DOHH2 (cell line): ENCODE results near the gene CSNK2A2.

Experiments
- H3F3A ChIP-seq: fragments of 200-600 bp; sonication (generic), shearing (Covaris generic); 2 replicates; pipeline ENCODE4 v1.6.0; 2016; ENCODE audit warnings: antibody characterized with exemption, mild to moderate bottlenecking; ENCODE audit not compliant: control insufficient read depth, insufficient read depth
- H3K27ac ChIP-seq: fragments of 200-600 bp; sonication (generic); 2 replicates; pipeline ENCODE4 v1.5.1; 2014; ENCODE audit warnings: low read depth, mild to moderate bottlenecking, low read length, moderate library complexity
- H3K27me3 ChIP-seq: fragments of 200-600 bp; sonication (generic); 2 replicates; pipeline ENCODE4 v1.6.1; 2014; ENCODE audit warnings: mild to moderate bottlenecking, low read length, mixed read lengths; ENCODE audit not compliant: control insufficient read depth
- H3K36me3 ChIP-seq: fragments of 200-600 bp; sonication (generic); 2 replicates; pipeline ENCODE4 v1.6.1; 2014; ENCODE audit warnings: mild to moderate bottlenecking, low read length, moderate library complexity, mixed read lengths; ENCODE audit not compliant: control insufficient read depth
- H3K4me1 ChIP-seq: fragments of 200-600 bp; sonication (generic); 2 replicates; pipeline ENCODE4 v1.6.1; 2014; ENCODE audit warnings: mild to moderate bottlenecking, low read length, mixed read lengths; ENCODE audit not compliant: control insufficient read depth
- H3K4me2 ChIP-seq: fragments of 200-600 bp; sonication (generic); 2 replicates; pipeline ENCODE4 v1.6.0; 2014; ENCODE audit warnings: mild to moderate bottlenecking, low read length, moderate library complexity
- H3K4me3 ChIP-seq: fragments of 200-600 bp; sonication (generic); 2 replicates; pipeline ENCODE4 v1.5.1; 2014; ENCODE audit warnings: mild to moderate bottlenecking, low read length, mixed read lengths
- H3K79me2 ChIP-seq: fragments of 200-600 bp; sonication (generic); 2 replicates; pipeline ENCODE4 v1.6.1; 2014; ENCODE audit warnings: mild to moderate bottlenecking, low read length, mixed read lengths; ENCODE audit not compliant: control insufficient read depth
- H3K9me2 ChIP-seq: fragments of 200-600 bp; sonication (generic); replicated peaks from 2 replicates; pipeline ENCODE4 v1.6.1; 2014; ENCODE audit warnings: mild to moderate bottlenecking, low read length, mixed read lengths; ENCODE audit not compliant: control insufficient read depth
- H3K9me3 ChIP-seq: fragments of 200-600 bp; sonication (generic); 2 replicates; pipeline ENCODE4 v1.6.1; 2014; ENCODE audit warnings: antibody characterized with exemption, low read length, mixed read lengths; ENCODE audit not compliant: control insufficient read depth, insufficient read depth
- H4K20me1 ChIP-seq: fragments of 200-600 bp; sonication (generic); 2 replicates; pipeline ENCODE4 v1.6.0; 2014; ENCODE audit warnings: low read depth, mild to moderate bottlenecking, antibody characterized with exemption, low read length, moderate library complexity; ENCODE audit not compliant: control insufficient read depth, insufficient read depth
- EZH2phosphoT487 ChIP-seq: fragments of 200-600 bp; sonication (generic); IDR thresholded peaks from 2 replicates; pipeline ENCODE4 v1.6.1; 2017; ENCODE audit warnings: borderline replicate concordance, mild to moderate bottlenecking, antibody characterized with exemption, low read length, moderate library complexity, mixed read lengths
- TF ChIP-seq, protein P1 (sequence below): fragments of 200-600 bp; sonication (generic); IDR thresholded peaks from one replicate; pipeline ENCODE4 v1.5.1; 2014; ENCODE audit warnings: antibody characterized with exemption, mild to moderate bottlenecking, low read depth, low read length; ENCODE audit not compliant: poor library complexity, severe bottlenecking

Gene CSNK2A2

DNA sequence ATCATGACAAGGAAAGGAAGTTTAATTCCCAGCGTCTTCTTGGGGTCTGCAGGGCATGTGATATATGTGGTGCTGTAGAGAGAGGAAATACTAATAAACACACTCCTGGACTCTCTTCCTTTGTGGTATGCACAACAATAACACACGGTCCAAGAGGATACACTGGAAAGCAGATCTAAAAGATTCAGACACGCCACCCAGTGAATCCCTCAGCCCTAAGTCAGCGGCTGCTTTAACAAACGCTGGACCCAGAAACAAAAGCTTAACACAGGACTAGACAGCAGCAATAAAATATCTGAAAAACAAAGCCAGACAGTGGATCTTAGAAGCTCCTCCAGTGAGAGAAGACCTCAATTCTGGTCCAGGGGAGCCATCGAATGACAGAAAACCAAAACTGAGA lies 81.8 kb downstream of the CSNK2A2 start:
- Histone ChIP-seq H3K4me2 (no peak overlapping the region), H3K27me3 (no peaks in the 10 kb centered on the region), H3K9me3 (no peaks in the 10 kb centered on the region), H3K4me1 (no peaks in the 10 kb centered on the region), H3F3A (no peaks in the 10 kb centered on the region), H3K79me2 (peaks cover 45% of the 10 kb centered on the region), H3K36me3 (peaks cover 45% of the 10 kb centered on the region), H3K4me3 (no peak overlapping the region), H4K20me1 (peaks cover 19% of the 10 kb centered on the region), H3K27ac (no peak overlapping the region), H3K9me2 (no peaks in the 10 kb centered on the region)
- no peak for TF ChIP-seq EZH2phosphoT487
- TF ChIP-seq, protein P1, sequence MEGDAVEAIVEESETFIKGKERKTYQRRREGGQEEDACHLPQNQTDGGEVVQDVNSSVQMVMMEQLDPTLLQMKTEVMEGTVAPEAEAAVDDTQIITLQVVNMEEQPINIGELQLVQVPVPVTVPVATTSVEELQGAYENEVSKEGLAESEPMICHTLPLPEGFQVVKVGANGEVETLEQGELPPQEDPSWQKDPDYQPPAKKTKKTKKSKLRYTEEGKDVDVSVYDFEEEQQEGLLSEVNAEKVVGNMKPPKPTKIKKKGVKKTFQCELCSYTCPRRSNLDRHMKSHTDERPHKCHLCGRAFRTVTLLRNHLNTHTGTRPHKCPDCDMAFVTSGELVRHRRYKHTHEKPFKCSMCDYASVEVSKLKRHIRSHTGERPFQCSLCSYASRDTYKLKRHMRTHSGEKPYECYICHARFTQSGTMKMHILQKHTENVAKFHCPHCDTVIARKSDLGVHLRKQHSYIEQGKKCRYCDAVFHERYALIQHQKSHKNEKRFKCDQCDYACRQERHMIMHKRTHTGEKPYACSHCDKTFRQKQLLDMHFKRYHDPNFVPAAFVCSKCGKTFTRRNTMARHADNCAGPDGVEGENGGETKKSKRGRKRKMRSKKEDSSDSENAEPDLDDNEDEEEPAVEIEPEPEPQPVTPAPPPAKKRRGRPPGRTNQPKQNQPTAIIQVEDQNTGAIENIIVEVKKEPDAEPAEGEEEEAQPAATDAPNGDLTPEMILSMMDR: no peak

DNA sequence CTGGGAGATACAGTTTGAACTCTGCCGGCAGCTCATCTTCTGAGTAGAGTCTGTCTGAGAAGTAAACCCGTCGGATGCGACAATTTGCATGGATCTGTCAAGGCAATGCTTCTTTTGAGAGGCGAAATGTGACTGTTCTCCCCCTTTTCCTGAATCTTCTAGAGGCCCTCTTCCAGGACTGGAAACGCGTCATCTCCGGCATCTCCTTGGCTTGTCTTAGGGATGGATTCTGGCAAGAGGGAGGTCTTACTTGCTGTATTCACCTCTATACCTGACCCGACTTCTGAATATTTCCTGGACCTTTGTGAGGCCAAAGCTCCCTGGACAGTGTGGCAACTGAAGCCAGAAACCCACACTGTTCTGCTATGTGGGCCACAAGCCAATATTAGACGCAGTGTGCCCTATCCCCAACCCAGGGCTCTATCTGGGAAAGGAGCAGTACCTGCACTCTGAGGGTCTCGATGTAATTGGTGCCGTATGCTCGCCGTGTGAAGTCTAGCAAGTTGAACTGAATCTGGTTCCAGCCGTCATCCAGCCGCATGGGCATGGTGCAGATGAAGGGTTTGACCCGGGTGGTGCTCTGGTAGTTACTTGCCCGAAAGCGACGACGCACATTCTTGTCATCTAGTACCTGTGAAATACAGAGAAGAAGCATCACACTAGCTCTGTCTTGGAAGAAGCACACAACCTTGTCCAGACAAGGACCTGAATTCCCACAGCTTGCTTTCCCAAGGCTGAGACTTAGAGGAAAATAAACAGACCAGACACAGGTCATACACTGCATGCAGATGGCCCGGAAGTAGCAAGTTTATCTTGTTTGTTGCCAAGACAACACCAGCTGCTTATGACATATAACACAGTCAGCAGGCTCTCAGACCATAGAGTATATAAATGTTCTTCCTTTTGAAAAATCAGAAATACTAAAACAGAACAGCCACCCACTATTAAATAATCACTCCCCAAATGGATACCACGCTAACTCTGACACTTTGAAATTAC lies 82.8 kb downstream of the CSNK2A2 start:
- Histone ChIP-seq H3K9me3 (no peaks in the 10 kb centered on the region), H3K9me2 (no peaks in the 10 kb centered on the region), H4K20me1 (peaks cover 9% of the 10 kb centered on the region), H3K79me2 (peaks cover 35% of the 10 kb centered on the region), H3K27me3 (no peaks in the 10 kb centered on the region), H3K4me1 (peaks cover 3% of the 10 kb centered on the region), H3K36me3 (peaks cover 40% of the 10 kb centered on the region), H3F3A (no peaks in the 10 kb centered on the region), H3K4me3 (no peak overlapping the region), H3K4me2 (no peak overlapping the region), H3K27ac (no peak overlapping the region)
- no peak for TF ChIP-seq EZH2phosphoT487
- TF ChIP-seq, protein P1: no peak

DNA sequence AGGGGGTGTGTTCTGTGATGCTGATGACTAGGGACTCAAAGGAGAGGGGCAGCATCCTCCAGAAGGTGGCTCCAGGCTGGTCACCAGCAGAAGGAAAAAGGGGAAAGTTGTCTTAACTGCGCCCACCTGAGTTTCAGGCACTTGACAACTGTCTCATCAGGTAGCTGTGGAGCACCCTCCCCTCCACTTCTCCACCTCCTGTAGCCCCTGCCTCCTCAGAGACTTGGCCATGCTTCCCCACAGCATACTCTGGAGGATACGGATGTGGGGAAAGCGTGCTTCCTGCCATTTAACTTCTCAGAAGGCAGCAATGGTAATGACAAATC lies 86.6 kb downstream of the CSNK2A2 start:
- no peak overlapping the region for H3K4me3 ChIP-seq
- no peaks in the 10 kb centered on the region; the same call in 1 of the 2 replicates for H3K79me2 ChIP-seq
- H3F3A ChIP-seq: no peaks in the 10 kb centered on the region
- no peaks in the 10 kb centered on the region for H3K9me3 ChIP-seq
- no peak overlapping the region for H3K27ac ChIP-seq
- H3K27me3 ChIP-seq: no peaks in the 10 kb centered on the region
- TF ChIP-seq, protein P1: no peak
- no peak for TF ChIP-seq EZH2phosphoT487
- H3K9me2 ChIP-seq: no peaks in the 10 kb centered on the region
- H4K20me1 ChIP-seq: no peaks in the 10 kb centered on the region
- peaks cover 14% of the 10 kb centered on the region for H3K4me1 ChIP-seq
- peaks cover 32% of the 10 kb centered on the region for H3K36me3 ChIP-seq
- no peak overlapping the region for H3K4me2 ChIP-seq
